ENCODE measurements around the gene PDE5A.

DNA sequence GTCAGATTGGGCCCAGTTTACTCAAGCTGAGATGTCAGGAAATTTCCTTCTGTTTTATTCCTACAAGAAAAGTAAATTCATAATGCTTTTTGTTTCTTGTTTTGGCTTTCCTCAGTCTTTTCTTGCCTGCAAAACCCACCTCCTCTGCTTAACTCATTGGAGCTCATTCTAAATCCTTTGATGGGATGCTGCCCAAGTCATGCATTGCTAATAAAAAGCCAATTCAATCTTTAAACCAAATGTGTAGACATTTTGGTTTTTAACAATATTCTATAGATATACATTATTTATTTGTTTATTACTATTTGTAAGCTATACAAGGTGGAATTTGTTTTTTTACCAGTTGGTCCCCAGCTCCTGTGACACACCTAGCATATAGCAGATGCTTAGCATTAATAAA is 13.2 kb upstream of the PDE5A start:
- TF ChIP-seq POLR2AphosphoS5 (IDR thresholded peaks at IDR 0.05) = no peak
- TF ChIP-seq, protein P1, sequence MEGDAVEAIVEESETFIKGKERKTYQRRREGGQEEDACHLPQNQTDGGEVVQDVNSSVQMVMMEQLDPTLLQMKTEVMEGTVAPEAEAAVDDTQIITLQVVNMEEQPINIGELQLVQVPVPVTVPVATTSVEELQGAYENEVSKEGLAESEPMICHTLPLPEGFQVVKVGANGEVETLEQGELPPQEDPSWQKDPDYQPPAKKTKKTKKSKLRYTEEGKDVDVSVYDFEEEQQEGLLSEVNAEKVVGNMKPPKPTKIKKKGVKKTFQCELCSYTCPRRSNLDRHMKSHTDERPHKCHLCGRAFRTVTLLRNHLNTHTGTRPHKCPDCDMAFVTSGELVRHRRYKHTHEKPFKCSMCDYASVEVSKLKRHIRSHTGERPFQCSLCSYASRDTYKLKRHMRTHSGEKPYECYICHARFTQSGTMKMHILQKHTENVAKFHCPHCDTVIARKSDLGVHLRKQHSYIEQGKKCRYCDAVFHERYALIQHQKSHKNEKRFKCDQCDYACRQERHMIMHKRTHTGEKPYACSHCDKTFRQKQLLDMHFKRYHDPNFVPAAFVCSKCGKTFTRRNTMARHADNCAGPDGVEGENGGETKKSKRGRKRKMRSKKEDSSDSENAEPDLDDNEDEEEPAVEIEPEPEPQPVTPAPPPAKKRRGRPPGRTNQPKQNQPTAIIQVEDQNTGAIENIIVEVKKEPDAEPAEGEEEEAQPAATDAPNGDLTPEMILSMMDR (IDR thresholded peaks at IDR 0.05) = no peak
